H1 (cell line): Measurements from ENCODE around the gene IFIT1. TPM values are rescaled to one million over a fixed set of nuclear protein-coding genes. Genes with fewer than 3 reads are reported as not detected.

Experiments
- CTCF ChIA-PET: fragments of 300-600 bp; sonication (Branson Sonifier 250); formaldehyde crosslinking; loops from one replicate; lab custom pipeline; 2021; ENCODE audit not compliant: partially characterized antibody; lab: Charles Lee
- POLR2A ChIA-PET: fragments of 300-600 bp; sonication (Branson Sonifier 250); formaldehyde crosslinking; loops from one replicate; lab custom pipeline; 2021; ENCODE audit warnings: inconsistent platforms; ENCODE audit not compliant: partially characterized antibody; lab: Charles Lee
- DNase-seq, 2 experiments: peaks; one replicate each; pipeline versions ENCODE4 v3.0.0 to v3.0.0-alpha.2; 2010 to 2022; ENCODE audit warnings: low spot score in 2 of 2, low read depth in 1 of 2, mixed read lengths in 1 of 2
- FAIRE-seq: peaks from 2 replicates; lab custom pipeline; 2011; peaks lifted over from hg19 to GRCh38; lab: Jason Lieb, UNC
- H2AFZ ChIP-seq: 2 replicates; pipeline ENCODE4 v1.8.1; 2012; ENCODE audit warnings: low read length, inconsistent platforms
- H2AK5ac ChIP-seq: 2 replicates; pipeline ENCODE4 v1.6.1; 2013; ENCODE audit warnings: low read depth, low read length
- H2BK120ac ChIP-seq: replicated peaks from 2 replicates; pipeline ENCODE3; 2013; ENCODE audit warnings: low read depth, low read length, inconsistent platforms
- H2BK12ac ChIP-seq: 2 replicates; pipeline ENCODE4 v1.6.1; 2013; ENCODE audit warnings: low read depth, low read length
- H2BK15ac ChIP-seq: 2 replicates; pipeline ENCODE4 v1.6.1; 2013; ENCODE audit warnings: low read length
- H2BK20ac ChIP-seq: 2 replicates; pipeline ENCODE4 v1.6.1; 2013; ENCODE audit warnings: low read length
- H2BK5ac ChIP-seq: 2 replicates; pipeline ENCODE4 v1.6.1; 2013; ENCODE audit warnings: low read depth, low read length
- H3K14ac ChIP-seq: 2 replicates; pipeline ENCODE4 v1.6.1; 2013; ENCODE audit warnings: inconsistent platforms; ENCODE audit not compliant: insufficient read length
- H3K18ac ChIP-seq: 2 replicates; pipeline ENCODE4 v1.6.1; 2013; ENCODE audit warnings: low read length; ENCODE audit errors: extremely low read depth
- H3K23ac ChIP-seq: 2 replicates; pipeline ENCODE4 v1.6.1; 2013; ENCODE audit warnings: inconsistent platforms; ENCODE audit not compliant: insufficient read length
- H3K23me2 ChIP-seq: 2 replicates; pipeline ENCODE4 v1.6.1; 2013; ENCODE audit warnings: low read depth, low read length
- H3K27ac ChIP-seq: 2 replicates; pipeline ENCODE4 v1.6.1; 2011; ENCODE audit warnings: low read depth, low read length, inconsistent platforms
- H3K27me3 ChIP-seq, 4 experiments: replicated peaks in 1 of 4; 1 replicate in 1 of 4; 2 replicates in 3 of 4; pipeline versions ENCODE4 v1.6.1 to v1.8.1; 2011 to 2013; ENCODE audit warnings: low read length in 3 of 4, mild to moderate bottlenecking in 3 of 4, inconsistent platforms in 2 of 4, mixed read lengths in 2 of 4, moderate library complexity in 1 of 4; ENCODE audit not compliant: control insufficient read depth in 3 of 4, insufficient read depth in 3 of 4; ENCODE audit errors: extremely low read depth in 1 of 4
- H3K36me3 ChIP-seq, 4 experiments: 2 replicates each; pipeline versions ENCODE4 v1.6.1 to v1.8.1; 2011 to 2013; ENCODE audit warnings: mild to moderate bottlenecking in 4 of 4, low read length in 3 of 4, moderate library complexity in 2 of 4, control low read depth in 1 of 4, inconsistent platforms in 1 of 4; ENCODE audit not compliant: insufficient read depth in 4 of 4, control insufficient read depth in 2 of 4
- H3K4ac ChIP-seq: replicated peaks from 2 replicates; pipeline ENCODE3; 2013; ENCODE audit warnings: low read length, low read depth, mixed read lengths, inconsistent platforms; ENCODE audit not compliant: insufficient read length
- H3K4me1 ChIP-seq, 4 experiments: replicated peaks in 1 of 4; 1 replicate in 1 of 4; 2 replicates in 3 of 4; pipeline versions ENCODE4 v1.6.1 to v1.8.1; 2011 to 2013; ENCODE audit warnings: low read length in 3 of 4, inconsistent platforms in 2 of 4, mixed read lengths in 1 of 4; ENCODE audit not compliant: insufficient read depth in 4 of 4, control insufficient read depth in 3 of 4
- H3K4me2 ChIP-seq, 2 experiments: 2 replicates each; pipeline versions ENCODE4 v1.6.1 to v1.8.1; 2011 to 2013; ENCODE audit warnings: low read depth in 2 of 2, low read length in 2 of 2, control low read depth in 1 of 2, inconsistent platforms in 1 of 2, mild to moderate bottlenecking in 1 of 2; ENCODE audit not compliant: insufficient read depth in 1 of 2
- H3K4me3 ChIP-seq, 4 experiments: fragments of 200-600, 300-600 bp in 1 of 4; sonication (generic), shearing (Covaris generic), sonication (Bioruptor Twin) in 1 of 4; 2 replicates each; pipeline versions ENCODE4 v1.5.1 to v1.8.1; 2011 to 2016; ENCODE audit warnings: low read length in 4 of 4, low read depth in 3 of 4, control low read depth in 2 of 4, inconsistent platforms in 2 of 4, mild to moderate bottlenecking in 2 of 4, mixed read lengths in 1 of 4, moderate library complexity in 1 of 4; ENCODE audit not compliant: insufficient read depth in 2 of 4; ENCODE audit errors: extremely low read depth in 1 of 4
- H3K56ac ChIP-seq: replicated peaks from 2 replicates; pipeline ENCODE3; 2013; ENCODE audit warnings: low read depth, mild to moderate bottlenecking, mixed read lengths, low read length, inconsistent platforms; ENCODE audit not compliant: insufficient read length
- H3K79me1 ChIP-seq: 2 replicates; pipeline ENCODE4 v1.6.1; 2013; ENCODE audit warnings: low read depth, low read length, control low read depth
- H3K79me2 ChIP-seq, 2 experiments: 2 replicates each; pipeline versions ENCODE4 v1.6.1 to v1.8.1; 2012 to 2013; ENCODE audit warnings: low read length in 2 of 2, mild to moderate bottlenecking in 2 of 2, inconsistent platforms in 1 of 2; ENCODE audit not compliant: insufficient read depth in 2 of 2, control insufficient read depth in 1 of 2
- H3K9ac ChIP-seq, 4 experiments: replicated peaks in 1 of 4; 1 replicate in 1 of 4; 2 replicates in 3 of 4; pipeline versions ENCODE4 v1.6.1 to v1.8.1; 2011 to 2013; ENCODE audit warnings: low read depth in 3 of 4, low read length in 3 of 4, control low read depth in 2 of 4, mild to moderate bottlenecking in 2 of 4, moderate library complexity in 2 of 4, inconsistent platforms in 1 of 4; ENCODE audit errors: extremely low read depth in 1 of 4
- H3K9me3 ChIP-seq, 2 experiments: 2 replicates each; pipeline versions ENCODE4 v1.6.1 to v1.8.1; 2012 to 2013; ENCODE audit warnings: mild to moderate bottlenecking in 2 of 2, moderate library complexity in 2 of 2, control low read depth in 1 of 2, inconsistent platforms in 1 of 2, low read depth in 1 of 2, low read length in 1 of 2, mixed read lengths in 1 of 2; ENCODE audit not compliant: insufficient read depth in 2 of 2
- H4K20me1 ChIP-seq, 2 experiments: replicated peaks in 1 of 2; 2 replicates each; pipeline versions ENCODE3 to v1.8.1; 2011 to 2013; ENCODE audit warnings: inconsistent platforms in 2 of 2, low read length in 2 of 2, mild to moderate bottlenecking in 1 of 2; ENCODE audit not compliant: insufficient read depth in 2 of 2, control insufficient read depth in 1 of 2
- H4K5ac ChIP-seq: 2 replicates; pipeline ENCODE4 v1.6.1; 2013; ENCODE audit warnings: low read length, low read depth, mixed read lengths, inconsistent platforms; ENCODE audit not compliant: insufficient read length
- H4K8ac ChIP-seq: 2 replicates; pipeline ENCODE4 v1.8.0; 2013; ENCODE audit warnings: mild to moderate bottlenecking, moderate library complexity, low read length, inconsistent platforms; ENCODE audit not compliant: insufficient read depth; ENCODE audit errors: extremely low read depth
- H4K91ac ChIP-seq: replicated peaks from 2 replicates; pipeline ENCODE3; 2013; ENCODE audit warnings: low read length, mixed read lengths, inconsistent platforms; ENCODE audit not compliant: insufficient read length
- SAP30 ChIP-seq: fragments of 300-600 bp; sonication (generic); IDR thresholded peaks from 2 replicates; pipeline ENCODE4 v1.7.1; 2012; ENCODE audit warnings: low read length, moderate library complexity, mild to moderate bottlenecking, inconsistent platforms; ENCODE audit not compliant: insufficient read depth, insufficient replicate concordance
- SIX5 ChIP-seq: IDR thresholded peaks from 2 replicates; pipeline ENCODE4 v1.6.1; 2011; ENCODE audit warnings: mild to moderate bottlenecking, low read depth, low read length
- WGBS, 2 experiments: shearing (Covaris generic) in 1 of 2; methylation state at CpG; one replicate each; pipeline versions ENCODE4 v1.1.6 to v1.1.7; 2013 to 2015; ENCODE audit warnings: low lambda C conversion rate in 2 of 2, mixed read lengths in 2 of 2, inconsistent platforms in 1 of 2, low coverage in 1 of 2, missing lambda C conversion rate in 1 of 2; ENCODE audit not compliant: insufficient replicate concordance in 2 of 2, insufficient coverage in 1 of 2, insufficient read length in 1 of 2; ENCODE audit errors: extremely low coverage in 1 of 2, missing lambda C conversion rate in 1 of 2; 5-methylcytosine and 5-hydroxymethylcytosine counted together
- polyA plus RNA-seq, 7 experiments: library from polyadenylated mRNA; depleted of rRNA in 3 of 7; stranded (reverse) in 5 of 7; unstranded in 2 of 7; fragments of >200 nt in 5 of 7; fragments of 200-250 nt in 2 of 7; gene quantifications; 1 replicate in 5 of 7; 2 replicates in 1 of 7; 4 replicates in 1 of 7; pipeline versions ENCODE4 v1.2.1 to v1.2.3, GENCODE V29; 2011 to 2013; ENCODE audit warnings: missing spikeins in 2 of 7, mixed read lengths in 2 of 7
- total RNA-seq: library from RNA; stranded (reverse); fragmentation: NEBNext Ultra II Directional; extraction: Animal tissue kit (Norgen Biotek cat#: 25700); gene quantifications from 2 replicates; pipeline ENCODE4 v1.2.1, GENCODE V29; 2021

The IFIT1 gene
- total and polyA plus RNA-seq, 2 of the 8 experiments (the other 6 are each of a cell fraction or from before 2014, with no cell fraction given), result 0.94 to 1.5 TPM

DNA sequence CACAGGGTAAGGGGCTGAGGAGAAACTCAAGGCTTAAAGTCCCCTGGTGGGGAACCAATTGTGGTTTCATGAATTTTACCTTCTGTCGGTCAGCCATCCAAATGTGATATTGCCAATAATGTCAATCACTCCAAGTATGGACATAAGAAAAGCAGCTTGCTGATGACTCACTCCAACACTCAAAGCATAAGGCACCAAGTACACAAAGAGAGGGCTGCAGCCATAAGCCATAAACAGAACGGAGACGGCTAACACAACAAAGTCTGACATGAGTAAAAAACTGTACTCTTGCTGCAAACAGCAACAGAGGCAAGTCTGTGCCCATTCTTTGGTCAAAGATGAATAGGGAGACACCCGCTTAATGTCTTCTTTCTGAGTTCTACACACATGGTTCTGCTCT, 46.1 kb downstream of the IFIT1 start:
- peaks cover 0 to 2% (median 0%) of the 10 kb centered on the region in 4 experiments; a peak in 1 of 7 replicates for H3K4me1 ChIP-seq
- no peak overlapping the region for H3K27ac ChIP-seq
- no peaks in the 10 kb centered on the region for H3K36me3 ChIP-seq
- 85% methylated on average over 4 of the region's 4 CpGs; no CpG with 5 or more reads in 1 of the 2 experiments for WGBS, 2 experiments
- no peak overlapping the region for H2BK20ac ChIP-seq
- H3K79me1 ChIP-seq, result no peaks in the 10 kb centered on the region
- H3K4me2 ChIP-seq, result no peak overlapping the region
- H2BK120ac ChIP-seq, result no peak overlapping the region
- H2BK5ac ChIP-seq, result no peak overlapping the region
- no peak overlapping the region for H3K14ac ChIP-seq
- ChIA-PET CTCF (no interaction called here), POLR2A (no interaction called here)
- no peak overlapping the region for H2AK5ac ChIP-seq
- no peak overlapping the region for H2BK12ac ChIP-seq
- no peak overlapping the region for H2BK15ac ChIP-seq
- no peak overlapping the region for H3K4me3 ChIP-seq
- H3K27me3 ChIP-seq, result no peaks in the 10 kb centered on the region; a peak in 1 of 7 replicates
- TF ChIP-seq SAP30 (no peak), SIX5 (no peak)
- no peak overlapping the region for H3K9ac ChIP-seq
- no peak overlapping the region for H2AFZ ChIP-seq
- H4K5ac ChIP-seq, result no peak overlapping the region
- no peak overlapping the region for H4K91ac ChIP-seq
- H4K8ac ChIP-seq, result no peak overlapping the region
- H3K23me2 ChIP-seq, result no peaks in the 10 kb centered on the region
- H4K20me1 ChIP-seq, result no peaks in the 10 kb centered on the region
- no peak for FAIRE-seq
- H3K9me3 ChIP-seq, result no peaks in the 10 kb centered on the region
- H3K79me2 ChIP-seq, result no peaks in the 10 kb centered on the region
- no peak overlapping the region for H3K18ac ChIP-seq
- H3K23ac ChIP-seq, result no peak overlapping the region
- no peak overlapping the region for H3K4ac ChIP-seq
- no peak for DNase-seq
- H3K56ac ChIP-seq, result no peak overlapping the region
